Stimulated activated CD4-positive, alpha-beta T cell treated with anti-CD3 and anti-CD28 coated beads, Interleukin-1b, Interleukin-23, amount 100 ng/mL, for 4 hours (primary cell): Measurements from ENCODE around the gene DPF1.

Experiments used
- DNase-seq, 2 donors: peaks; one replicate each; pipeline ENCODE4 v3.0.0-alpha.2; 2020; ENCODE audit warnings: low read depth in 2 of 2

Gene DPF1

DNA sequence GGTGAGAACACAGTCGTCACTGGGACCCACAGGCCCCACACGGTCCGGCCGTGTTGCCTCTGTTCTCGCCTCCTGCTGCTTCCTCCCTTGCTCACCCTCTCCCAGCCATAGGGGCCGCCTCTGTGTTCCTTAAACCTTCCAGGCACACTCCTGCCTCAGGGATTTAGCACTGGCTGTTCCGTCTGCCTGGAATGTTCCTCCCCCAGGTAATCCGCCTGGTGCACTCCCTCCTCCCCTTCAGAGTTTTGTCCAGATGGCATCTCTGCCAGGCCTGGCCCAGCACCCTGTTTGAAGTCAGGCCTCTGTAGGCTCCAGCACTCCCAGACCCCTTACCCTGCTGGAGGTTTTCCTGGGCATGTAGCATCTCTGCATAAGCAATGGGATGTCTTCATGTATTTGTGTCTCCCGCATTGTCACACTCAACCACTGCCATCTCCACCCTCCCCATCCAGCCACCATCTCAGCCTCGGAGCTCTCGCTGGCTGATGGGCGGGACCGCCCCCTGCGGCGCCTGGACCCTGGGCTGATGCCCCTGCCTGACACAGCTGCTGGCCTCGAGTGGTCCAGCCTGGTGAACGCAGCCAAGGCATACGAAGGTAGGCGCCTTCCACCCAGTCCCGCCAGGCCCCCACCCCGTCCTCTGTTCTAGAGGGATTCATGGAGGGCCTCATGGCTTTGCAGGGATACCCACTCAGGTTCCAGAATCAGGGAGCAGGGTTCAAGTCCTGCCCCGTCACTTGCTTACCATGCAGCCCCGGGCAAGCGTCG, 25.9 kb downstream of the DPF1 start:
- no peak for DNase-seq

DNA sequence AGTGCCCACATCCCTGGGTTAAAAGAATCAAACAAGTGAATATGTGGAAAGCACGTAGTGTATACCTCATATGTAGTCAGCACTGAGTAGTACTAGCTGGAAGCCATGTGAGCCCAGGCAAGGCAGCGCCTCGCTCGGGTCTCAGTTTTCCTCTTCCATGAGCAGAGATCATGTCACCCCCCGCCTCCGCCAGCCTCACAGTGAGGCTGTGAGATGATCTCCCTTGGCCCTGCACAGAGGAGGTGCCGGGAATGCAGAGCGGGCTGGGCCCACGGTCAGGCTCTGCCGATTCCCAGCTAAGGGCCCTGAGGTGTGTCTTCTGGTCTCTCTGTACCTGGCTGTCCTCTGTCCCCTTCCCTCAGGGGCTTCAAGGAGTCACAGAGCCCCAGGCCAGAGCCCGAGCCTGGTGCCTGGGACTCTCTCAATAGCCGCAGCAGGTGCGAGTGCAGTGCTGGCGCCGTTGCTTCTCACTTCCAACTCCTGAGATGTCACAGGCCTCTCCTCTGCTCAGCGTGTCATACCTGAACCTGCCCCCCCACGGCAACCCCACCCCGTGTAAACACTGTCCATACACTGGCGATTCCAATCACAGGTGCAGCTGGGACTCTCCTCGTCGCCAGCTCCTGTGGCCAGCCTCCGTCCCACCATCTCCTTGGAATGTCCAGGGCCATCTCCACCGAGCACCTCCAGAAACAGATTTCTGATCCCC, 26.9 kb downstream of the DPF1 start:
- no peak for DNase-seq

DNA sequence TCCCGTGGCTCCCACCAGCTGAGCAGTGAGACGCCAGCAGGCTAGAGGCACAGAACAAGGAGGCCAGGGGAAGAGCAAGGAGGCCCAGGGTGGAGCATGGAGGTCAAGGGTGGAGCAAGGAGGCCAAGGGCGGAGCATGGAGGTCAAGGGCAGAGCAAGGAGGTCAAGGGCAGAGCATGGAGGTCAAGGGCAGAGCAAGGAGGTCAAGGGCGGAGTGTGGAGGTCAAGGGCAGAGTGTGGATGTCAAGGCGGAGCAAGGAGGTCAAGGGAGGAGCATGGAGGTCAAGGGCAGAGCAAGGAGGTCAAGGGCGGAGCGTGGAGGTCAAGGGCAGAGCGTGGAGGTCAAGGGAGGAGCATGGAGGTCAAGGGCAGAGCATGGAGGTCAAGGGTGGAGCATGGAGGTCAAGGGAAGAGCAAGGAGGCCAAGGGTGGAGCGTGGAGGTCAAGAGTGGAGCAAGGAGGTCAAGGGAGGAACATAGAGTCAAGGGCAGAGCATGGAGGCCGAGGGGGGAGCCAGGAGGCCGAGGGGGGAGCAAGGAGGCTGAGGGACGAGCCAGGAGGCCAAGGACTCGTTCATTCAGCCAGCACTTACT, 27.7 kb downstream of the DPF1 start:
- DNase-seq = no peak

DNA sequence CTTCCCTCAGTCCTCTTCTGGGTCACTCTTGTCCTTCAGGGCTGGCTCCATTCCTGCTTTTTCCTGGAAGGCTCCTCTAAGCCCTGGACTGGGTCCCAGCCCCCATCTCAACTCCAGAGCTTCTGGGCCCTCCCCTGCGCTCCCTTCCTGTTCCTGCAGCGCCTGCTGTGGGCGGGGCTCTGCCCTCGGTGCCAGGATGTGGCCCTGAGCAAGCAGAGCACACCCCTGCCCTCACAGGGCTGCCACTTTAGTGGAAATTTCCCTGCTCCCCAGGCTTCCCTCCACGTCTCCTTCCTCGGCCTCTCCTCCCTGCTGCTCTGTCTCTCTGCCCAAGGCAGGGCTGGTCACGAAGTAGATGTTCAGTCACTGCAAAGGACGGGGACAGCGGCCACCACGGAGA, 28.8 kb downstream of the DPF1 start:
- DNase-seq = no peak

DNA sequence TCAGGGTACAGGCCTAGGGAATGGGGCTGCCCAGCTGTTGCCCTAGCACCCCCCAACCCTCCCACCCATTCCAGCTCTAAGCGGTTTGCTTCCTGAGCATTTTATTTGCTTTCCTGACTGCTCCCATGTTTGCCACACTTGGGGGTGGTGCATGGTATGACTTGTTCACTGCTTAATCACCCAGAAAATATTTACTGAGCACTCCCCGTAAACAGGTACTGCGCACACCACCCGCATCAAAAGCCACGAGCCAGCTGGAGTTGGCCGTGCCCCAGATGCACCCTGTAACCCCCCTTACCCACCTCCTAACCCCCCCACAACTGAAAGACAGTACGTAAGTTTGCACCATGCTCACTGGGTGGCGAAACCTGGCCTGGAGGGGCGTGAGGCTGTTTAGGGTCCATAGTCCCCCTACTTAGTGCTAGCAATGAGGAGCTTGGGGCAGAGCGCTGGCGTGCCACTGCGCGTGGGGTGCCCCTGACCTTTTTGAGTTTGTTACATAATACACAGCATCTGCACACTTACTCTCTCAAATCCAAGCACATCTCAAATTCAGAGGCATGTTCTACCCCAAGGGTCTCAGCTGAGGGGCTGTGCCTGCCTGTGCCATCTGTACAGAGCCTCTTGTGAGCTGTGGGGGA, 29.8 kb downstream of the DPF1 start:
- DNase-seq = no peak

DNA sequence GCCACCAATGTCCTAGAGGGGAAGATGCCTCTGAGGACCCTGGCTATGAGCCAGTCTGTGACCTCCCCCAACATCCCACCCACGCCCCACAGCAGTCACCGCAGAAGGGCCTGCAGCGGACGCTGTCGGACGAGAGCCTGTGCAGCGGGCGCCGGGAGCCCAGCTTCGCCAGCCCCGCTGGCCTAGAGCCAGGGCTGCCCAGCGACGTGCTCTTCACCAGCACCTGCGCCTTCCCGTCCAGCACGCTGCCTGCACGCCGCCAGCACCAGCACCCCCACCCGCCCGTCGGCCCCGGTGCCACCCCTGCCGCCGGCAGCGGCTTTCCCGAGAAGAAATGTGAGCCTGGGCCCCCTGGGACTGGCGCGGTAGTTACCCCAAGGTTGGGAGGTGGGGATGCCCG, 30.6 kb downstream of the DPF1 start:
- no peak for DNase-seq

DNA sequence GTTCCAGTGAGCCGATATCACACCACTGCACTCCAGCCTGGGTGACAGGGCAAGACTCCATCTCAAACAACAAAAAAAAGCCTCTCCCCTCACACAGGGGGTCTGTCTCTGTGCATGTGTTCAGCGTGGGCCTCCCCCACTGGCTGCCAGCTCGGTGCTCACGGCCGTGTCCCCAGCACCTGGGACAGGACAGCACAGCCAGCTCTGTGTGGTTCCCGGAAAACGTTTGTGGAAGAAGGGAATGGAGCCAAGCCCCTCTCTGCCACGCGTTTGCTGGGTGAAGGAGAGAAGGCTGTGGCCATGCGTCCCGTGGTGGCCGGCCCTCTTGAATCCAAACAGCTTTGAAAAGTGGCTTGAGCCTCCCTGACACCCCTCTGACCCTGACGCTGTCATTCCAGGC, 32.3 kb downstream of the DPF1 start:
- DNase-seq = no peak

DNA sequence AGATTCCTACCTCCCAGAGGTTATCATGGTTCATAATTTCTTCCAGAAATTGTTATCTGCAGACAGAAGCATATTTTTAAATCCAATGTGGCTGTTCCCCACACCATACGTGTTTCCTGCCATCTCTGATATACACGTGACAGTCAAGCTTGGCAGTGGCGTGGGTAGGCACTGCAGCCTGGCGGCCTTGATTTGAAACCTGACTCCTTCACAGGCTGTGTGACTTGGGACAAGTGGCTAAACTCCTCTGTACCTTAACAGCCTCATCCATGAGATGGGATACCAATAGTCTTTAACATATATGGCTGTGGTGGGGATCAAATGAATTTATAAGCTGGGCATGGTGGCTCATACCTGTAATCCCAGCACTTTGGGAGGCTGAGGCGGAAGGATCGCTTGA, 33.2 kb downstream of the DPF1 start:
- DNase-seq = no peak

DNA sequence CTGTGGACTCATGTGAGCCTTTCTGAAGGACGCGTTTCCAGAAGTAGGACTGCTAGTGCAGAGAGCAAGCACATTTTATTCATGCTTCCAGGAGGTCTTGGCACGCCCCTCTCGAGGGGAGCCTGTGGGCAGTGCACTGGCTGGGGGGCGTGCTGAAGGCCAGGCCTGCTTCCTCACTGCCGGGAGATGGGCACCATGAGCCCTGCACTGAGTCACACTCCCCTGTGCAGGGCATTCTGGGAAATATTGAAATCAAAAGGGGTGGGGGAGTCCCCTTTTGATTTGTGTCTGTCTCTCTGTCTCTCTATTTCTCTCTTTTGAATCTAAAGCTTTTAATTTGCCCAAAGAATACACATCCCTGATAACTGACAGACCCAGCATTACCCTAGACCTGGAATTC, 34.0 kb downstream of the DPF1 start:
- no peak for DNase-seq

DNA sequence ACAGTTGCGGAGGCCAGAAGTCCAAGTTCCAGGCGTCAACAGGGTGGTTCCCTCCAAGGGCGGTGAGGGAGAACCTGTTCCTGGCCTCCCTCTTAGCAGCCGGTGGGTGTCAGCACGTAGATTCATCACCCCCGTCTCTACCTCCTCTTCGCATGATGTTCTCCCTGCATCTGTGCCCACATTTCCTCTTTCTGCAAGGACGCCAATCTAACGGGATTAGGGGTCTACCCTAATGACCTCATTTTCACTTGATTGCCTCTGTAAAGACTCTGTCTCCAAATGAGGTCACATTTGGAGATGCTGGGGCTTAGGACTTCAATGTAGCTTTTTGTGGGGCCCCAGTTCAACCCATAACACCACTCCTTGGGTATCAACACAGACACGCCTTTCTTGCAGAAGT, 38.5 kb downstream of the DPF1 start:
- DNase-seq = no peak

DNA sequence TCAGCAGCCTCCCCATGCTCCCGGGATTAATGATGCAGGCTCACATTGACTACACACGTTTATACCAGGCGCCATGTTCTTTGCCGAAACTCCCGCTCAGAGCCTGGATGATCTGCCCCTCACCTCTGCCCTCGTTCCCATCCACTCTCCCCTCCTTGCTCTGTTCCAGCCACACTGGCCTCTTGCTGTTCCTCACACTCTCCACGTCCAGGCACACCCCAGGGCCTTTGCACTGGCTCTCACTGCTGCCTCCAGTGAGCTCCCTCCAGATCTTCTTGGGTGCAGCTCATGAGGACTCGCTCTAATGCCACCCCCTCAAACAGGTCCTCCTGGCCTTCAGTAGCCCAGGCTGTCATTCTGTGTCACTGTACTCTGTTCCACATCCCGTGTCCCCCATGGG, 39.2 kb downstream of the DPF1 start:
- DNase-seq = no peak

DNA sequence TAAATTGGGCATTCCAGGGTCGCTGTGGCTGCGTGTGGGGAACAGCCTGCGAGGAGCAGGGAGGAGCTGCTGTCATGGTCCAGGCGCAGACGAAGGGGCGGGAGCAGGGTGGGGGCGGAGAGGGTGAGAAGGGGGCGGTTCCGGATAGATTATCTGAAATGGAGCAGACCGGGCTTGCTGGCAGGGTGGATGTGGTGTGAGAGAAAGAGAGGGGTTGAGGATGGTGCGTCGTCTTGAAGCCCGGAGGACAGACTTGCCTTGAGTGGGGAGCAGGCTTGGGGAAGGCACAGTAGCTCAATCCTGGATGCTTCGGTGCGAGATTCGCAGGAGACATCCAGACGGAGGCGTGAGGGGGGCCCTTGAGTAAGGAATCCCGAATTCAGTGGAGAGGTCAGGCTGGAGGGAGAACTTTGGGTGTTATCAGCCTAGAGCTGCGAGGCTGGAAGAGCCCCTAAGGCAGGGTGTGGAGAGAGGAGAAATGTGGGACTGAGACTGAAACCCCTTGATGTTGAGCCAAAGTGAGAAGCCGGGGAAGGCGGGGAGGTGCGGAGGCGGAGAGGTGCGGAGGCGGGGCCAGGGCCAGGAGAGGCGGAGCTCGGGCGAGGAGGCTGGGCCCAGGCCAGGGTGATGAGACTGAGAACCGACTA, 40.6 kb downstream of the DPF1 start:
- no peak for DNase-seq

DNA sequence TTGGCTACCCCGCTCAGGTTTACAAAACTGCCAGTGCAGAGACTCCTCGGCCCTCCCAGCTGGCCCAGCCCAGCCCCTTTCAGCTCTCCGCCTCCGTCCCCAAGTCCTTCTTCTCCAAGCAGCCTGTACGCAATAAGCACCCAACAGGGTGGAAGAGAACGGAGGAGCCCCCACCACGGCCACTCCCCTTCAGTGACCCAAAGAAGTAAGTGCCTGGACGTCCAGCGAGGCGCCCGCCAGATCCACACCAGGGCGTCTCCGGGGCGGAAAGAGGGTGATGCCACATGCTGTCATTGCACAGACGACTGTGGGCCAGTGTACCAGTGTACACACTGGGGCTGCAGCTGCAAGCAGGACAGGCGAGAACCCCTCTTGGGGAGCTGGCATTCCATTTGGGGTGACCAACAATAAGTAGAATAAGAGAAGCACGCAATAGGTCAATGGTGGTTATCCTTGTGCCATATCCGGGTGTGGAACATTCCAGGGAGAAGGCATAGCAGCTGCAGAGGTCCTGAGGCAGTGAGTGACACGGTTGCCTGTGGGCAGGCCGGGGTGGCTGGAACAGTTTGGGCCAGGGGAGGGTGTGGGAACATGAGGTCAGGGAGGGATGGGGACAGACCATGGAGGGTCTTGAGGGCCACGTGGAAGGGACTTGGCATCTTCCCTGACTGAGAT, 41.3 kb downstream of the DPF1 start:
- DNase-seq = no peak

DNA sequence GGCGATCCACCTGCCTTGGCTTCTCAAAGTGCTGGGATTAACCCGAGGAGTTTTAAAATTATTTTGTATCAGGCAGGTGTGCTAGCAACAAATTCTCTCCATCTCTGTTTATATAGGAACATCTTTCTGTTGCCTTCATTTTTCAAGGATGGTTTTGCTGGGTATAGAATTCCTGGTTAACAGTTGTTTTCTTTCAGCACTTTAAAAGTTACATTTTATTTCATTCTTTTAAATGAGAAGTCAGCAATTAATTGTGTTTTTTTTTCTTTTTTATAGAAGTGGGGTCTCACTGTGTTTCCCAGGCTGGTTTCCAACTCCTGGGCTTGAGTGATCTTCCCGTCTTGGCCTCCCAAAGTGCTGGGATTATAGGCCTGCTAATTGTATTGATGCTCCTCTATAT, 44.0 kb downstream of the DPF1 start:
- no peak for DNase-seq

DNA sequence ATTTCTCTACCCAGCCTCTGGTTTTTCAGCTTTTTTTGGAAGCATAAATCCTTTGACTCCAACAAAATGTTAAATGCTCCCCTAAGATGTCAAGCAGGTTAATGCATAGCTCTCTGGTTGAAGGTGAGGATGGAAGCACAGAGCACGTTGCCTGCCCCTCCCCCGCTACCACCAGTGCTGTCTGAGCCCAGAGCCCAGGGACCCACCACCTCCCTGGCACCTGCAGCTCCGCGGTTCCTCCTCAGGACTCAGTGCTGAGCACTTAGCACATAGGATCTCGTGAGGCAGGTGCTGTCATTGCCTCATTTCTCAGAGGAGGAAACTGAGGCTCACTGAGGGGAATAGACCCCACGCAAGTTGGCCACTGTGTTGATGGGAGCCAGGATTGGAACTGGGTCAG, 48.6 kb downstream of the DPF1 start:
- no peak for DNase-seq

DNA sequence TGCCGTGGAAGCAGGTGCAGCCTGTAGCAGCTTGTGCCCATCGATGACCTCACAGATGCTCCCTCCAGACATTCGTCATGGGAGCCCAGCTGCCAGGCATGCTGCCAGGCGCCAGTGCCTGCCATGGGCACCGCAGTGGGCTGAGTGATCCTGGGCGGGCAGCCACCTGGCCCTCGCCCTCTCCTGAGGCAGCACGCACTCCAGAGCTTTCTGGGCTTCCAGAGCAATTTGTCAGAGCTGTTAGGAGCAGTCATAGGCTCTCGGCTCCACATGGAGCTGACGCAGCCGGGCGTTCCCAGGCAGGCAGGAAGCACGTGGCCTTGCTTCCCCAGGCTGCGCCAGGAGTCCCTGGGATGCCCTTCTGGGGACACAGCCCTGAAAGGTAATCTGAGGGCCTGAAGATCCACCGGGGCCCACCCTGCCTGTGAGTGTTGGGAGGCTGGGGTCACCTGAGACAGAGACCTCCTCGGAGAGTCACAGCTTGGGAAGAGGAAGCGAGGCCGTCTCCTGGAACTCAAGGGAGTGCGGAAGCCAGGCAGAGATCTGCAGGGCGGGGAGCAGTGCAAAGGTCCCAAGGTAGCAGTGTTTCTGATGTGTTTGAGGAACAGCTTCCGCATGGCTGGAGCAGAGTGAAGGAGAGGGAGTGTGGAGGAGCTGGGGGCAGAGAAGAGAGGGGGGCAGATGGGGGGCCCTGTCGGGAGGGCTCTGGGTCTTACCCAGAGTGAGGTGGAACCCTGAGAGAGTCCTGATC, 50.6 kb downstream of the DPF1 start:
- no peak for DNase-seq

DNA sequence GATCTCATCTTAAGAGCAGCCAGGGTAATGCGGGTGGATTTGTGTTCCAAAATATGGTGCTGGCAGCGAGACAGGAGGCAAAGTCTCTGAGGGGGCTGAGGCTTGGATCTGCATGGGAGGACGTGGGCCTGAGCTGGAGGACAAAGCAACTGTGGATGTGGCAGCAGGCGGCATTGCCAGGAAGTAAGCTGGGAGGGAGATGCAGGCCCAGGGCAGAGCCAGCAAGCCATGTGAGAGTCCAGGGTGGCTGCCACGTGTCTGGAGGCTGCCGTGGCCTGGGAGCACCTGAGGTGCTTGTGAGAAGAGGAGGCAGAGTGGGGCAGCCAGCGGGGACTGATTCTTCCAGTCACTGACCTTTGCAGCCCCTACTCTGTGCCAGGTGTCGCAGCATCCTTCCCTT, 52.0 kb downstream of the DPF1 start:
- DNase-seq = no peak

DNA sequence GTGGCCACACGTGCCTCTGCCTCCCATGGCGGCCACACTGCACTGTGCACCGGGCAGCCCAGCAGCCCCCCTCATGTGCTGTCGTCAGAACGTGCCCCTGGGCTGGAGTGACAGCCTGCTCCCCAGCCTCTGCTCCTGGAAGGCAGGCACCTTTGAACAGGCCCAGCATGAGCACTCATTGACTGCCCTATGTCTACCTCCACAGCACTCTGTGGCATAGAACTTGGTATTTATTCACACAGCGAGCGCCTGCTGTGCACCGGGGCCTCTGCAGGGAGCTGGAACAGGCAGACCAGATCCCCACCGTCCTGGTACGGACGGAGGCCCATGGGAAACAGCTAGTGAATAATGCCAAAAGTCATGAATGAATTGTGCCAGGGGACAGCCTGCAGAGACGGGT, 53.7 kb downstream of the DPF1 start:
- DNase-seq = no peak

DNA sequence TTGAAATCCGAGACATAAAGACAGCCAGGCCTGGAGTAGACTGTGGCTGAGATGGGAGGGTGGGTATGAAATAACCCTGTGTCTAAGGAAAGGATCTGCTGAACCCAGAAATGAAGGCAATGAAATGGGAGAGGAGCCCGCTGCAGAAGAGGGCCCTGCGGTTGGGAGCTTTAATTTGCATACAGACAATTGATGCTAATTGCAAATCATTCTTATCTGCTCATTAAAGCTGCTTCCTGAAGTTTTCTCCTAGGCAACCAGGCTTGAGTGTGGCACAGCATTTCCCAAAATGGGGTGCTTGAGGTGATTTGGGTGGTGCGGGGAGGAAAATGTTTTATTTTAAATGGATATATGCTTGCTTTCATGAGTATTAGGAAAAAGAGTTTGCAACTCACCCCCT, 55.4 kb downstream of the DPF1 start:
- DNase-seq = no peak

DNA sequence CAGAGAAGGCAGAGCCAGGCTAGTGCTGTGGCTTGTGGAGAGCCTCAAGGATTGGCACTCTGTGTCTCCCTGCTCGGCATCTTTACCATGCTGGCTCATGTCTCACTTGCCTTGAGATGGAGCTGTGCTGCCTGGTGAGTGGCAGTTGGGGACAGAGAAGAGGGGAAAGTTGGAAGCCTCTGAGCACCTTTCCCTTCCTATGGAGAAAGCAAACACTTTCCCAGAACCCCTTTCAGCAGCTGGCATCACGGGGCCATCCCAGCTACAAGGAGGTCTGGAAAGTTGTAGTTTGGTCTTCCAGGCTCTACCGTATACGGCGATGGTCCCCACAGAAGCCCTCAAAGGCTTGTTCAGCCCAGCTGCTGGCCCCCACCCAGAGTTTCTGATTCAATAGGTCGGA, 58.7 kb downstream of the DPF1 start:
- no peak for DNase-seq

DNA sequence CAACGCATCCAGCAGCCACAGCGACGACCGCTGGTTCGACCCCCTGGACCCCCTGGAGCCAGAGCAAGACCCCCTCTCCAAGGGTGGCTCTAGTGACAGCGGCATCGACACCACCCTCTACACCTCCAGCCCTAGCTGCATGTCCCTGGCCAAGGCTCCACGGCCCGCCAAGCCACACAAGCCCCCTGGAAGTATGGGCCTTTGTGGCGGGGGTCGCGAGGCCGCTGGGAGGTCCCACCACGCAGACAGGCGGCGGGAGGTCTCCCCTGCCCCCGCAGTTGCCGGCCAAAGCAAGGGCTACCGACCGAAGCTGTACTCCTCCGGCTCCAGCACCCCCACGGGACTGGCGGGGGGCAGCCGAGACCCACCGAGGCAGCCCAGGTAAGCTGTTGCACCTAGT, 59.5 kb downstream of the DPF1 start:
- DNase-seq = no peak
